Measurements from ENCODE around the gene CLRN3. TPM values are rescaled to one million over a fixed set of nuclear protein-coding genes. Genes with fewer than 3 reads are reported as not detected.

The CLRN3 gene
- polyA plus RNA-seq, 2 of the 4 experiments (the other 2 are of a cell fraction) = 0.08 TPM; not detected in 1

- 65% methylated on average over 11 of the region's 12 CpGs for WGBS (ENCODE audit: missing lambda C conversion rate)
- POLR2A ChIA-PET = no interaction called here
- no peaks in the 10 kb centered on the region for H3K9me3 ChIP-seq
- FAIRE-seq (no peak), DNase-seq (ENCODE audit: low read depth in 1 of 2, low spot score in 1 of 2) (no peak), ATAC-seq (no peak)
- H3K4me2 ChIP-seq = no peak overlapping the region
- 0 out of 3 replicates have a peak, but pooled peaks cover 4% of the 10 kb centered on the region for H3K4me1 ChIP-seq
- H3K4me3 ChIP-seq = no peak overlapping the region
- TF ChIP-seq CHD4 (IDR thresholded peaks at IDR 0.05; ENCODE audit: borderline replicate concordance) = no peak
- no peak for TF ChIP-seq USF2 (IDR thresholded peaks at IDR 0.05)
- TF ChIP-seq KDM1A (IDR thresholded peaks at IDR 0.05; ENCODE audit: low read depth) = no peak
- no peak overlapping the region for H3K27ac ChIP-seq
- CTCF ChIA-PET = interaction anchor here (0.7 to 5.5 kb wide), 4 partner anchors 58 to 299 kb away, joined by 3 to 26 read pairs (median 4); no protein-coding TSS in a partner anchor
Observed at GRCh38 chr10:127912607-127913367, 20.0 kb upstream of the CLRN3 start.

GRCh38 chr10:127911867-127912257 is 19.1 kb upstream of the CLRN3 start:
- CTCF ChIA-PET = interaction anchor here (5.5 kb wide), 1 partner anchor 99 kb away, joined by 26 read pairs; no protein-coding TSS in a partner anchor
- no peak for FAIRE-seq

GRCh38 chr10:127911218-127911866 is 18.6 kb upstream of the CLRN3 start:
- H3K9me3 ChIP-seq = no peaks in the 10 kb centered on the region
- TF ChIP-seq CBX2 (IDR thresholded peaks at IDR 0.05; ENCODE audit: borderline replicate concordance, low read depth) (no peak), RARB (CRISPR knock-in tag; IDR thresholded peaks at IDR 0.05) (no peak), MAFK (IDR thresholded peaks at IDR 0.05; ENCODE audit: partially characterized antibody) (no peak), CHD2 (IDR thresholded peaks at IDR 0.05; ENCODE audit: low read length, partially characterized antibody) (no peak), E2F6 (IDR thresholded peaks at IDR 0.05; ENCODE audit: borderline replicate concordance, low read depth) (no peak), ESRRA (IDR thresholded peaks at IDR 0.05; ENCODE audit: borderline replicate concordance, low read length) (no peak), NFE2L2 (conservative IDR thresholded peaks at IDR 0.05; ENCODE audit: low read length) (no peak), KDM1A (IDR thresholded peaks at IDR 0.05; ENCODE audit: low read depth) (no peak), EHMT2 (IDR thresholded peaks at IDR 0.05; ENCODE audit: low read depth) (no peak), HOXB5 (CRISPR knock-in tag; IDR thresholded peaks at IDR 0.05) (no peak), TP53 (CRISPR knock-in tag; IDR thresholded peaks at IDR 0.05) (no peak), FOXS1 (CRISPR knock-in tag; IDR thresholded peaks at IDR 0.05) (no peak), FOSB (CRISPR knock-in tag; IDR thresholded peaks at IDR 0.05) (no peak)
- WGBS (ENCODE audit: missing lambda C conversion rate) = 42% methylated on average over 10 of the region's 10 CpGs
- ATAC-seq (no peak), FAIRE-seq (no peak), DNase-seq (ENCODE audit: low read depth in 1 of 2, low spot score in 1 of 2) (no peak)
- H3K4me1 ChIP-seq = peaks cover 13% of the 10 kb centered on the region; the same call in 1 of the 3 replicates
- no peak overlapping the region for H3K27ac ChIP-seq
- POLR2A ChIA-PET = no interaction called here
- H3K4me3 ChIP-seq = no peak overlapping the region
- CTCF ChIA-PET = interaction anchor here (5.5 kb wide), 1 partner anchor 100 kb away, joined by 26 read pairs; no protein-coding TSS in a partner anchor
- H3K4me2 ChIP-seq = no peak overlapping the region

More at GRCh38 chr10:127911867-127912257, 19.1 kb upstream of the CLRN3 start:
- ATAC-seq (no peak), DNase-seq (ENCODE audit: low read depth in 1 of 2, low spot score in 1 of 2) (no peak)
- no peak overlapping the region for H3K4me3 ChIP-seq
- TF ChIP-seq CHD2 (IDR thresholded peaks at IDR 0.05; ENCODE audit: low read length, partially characterized antibody) (no peak), PBX3 (IDR thresholded peaks at IDR 0.05) (no peak), ZNF302 (CRISPR knock-in tag; IDR thresholded peaks at IDR 0.05) (no peak), POLR2AphosphoS2 (conservative IDR thresholded peaks at IDR 0.05; ENCODE audit: low read length) (no peak), ATOH8 (CRISPR knock-in tag; IDR thresholded peaks at IDR 0.05; ENCODE audit: low read depth) (no peak), FOSB (CRISPR knock-in tag; IDR thresholded peaks at IDR 0.05) (no peak), EHMT2 (IDR thresholded peaks at IDR 0.05; ENCODE audit: low read depth) (no peak)
- H3K9me3 ChIP-seq = no peaks in the 10 kb centered on the region
- H3K4me2 ChIP-seq = no peak overlapping the region
- WGBS (ENCODE audit: missing lambda C conversion rate) = 90% methylated on average over 4 of the region's 4 CpGs
- H3K4me1 ChIP-seq = peaks cover 9% of the 10 kb centered on the region; the same call in 1 of the 3 replicates
- H3K27ac ChIP-seq = no peak overlapping the region
- POLR2A ChIA-PET = no interaction called here

All from A549 (cell line).